ENCODE data around the gene PEMT.

DNA sequence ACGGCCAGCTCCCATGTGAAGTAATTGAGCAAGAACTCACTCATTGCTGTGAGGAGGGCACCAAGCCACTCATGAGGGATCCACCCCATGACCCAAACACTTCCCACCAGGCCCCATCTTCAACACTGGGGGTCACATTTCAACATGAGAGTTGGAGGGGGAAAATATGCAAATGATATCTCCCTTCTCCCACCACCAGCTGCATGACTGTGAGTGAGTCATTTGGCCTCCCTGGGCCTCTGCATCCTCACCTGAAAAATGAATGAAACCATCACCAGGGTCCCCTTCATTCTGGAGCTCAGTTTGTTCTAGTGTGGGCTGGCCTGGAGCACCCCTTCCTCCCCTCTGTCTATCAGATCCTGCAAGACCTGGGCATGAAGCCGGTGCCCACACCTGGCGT, 121.5 kb downstream of the PEMT start:
- TF ChIP-seq POLR2AphosphoS5 (IDR thresholded peaks at IDR 0.05) (no peak), POLR2A (IDR thresholded peaks at IDR 0.05; ENCODE audit: low read depth) (no peak), EP300 (IDR thresholded peaks at IDR 0.05) (no peak)
- TF ChIP-seq, protein P1, sequence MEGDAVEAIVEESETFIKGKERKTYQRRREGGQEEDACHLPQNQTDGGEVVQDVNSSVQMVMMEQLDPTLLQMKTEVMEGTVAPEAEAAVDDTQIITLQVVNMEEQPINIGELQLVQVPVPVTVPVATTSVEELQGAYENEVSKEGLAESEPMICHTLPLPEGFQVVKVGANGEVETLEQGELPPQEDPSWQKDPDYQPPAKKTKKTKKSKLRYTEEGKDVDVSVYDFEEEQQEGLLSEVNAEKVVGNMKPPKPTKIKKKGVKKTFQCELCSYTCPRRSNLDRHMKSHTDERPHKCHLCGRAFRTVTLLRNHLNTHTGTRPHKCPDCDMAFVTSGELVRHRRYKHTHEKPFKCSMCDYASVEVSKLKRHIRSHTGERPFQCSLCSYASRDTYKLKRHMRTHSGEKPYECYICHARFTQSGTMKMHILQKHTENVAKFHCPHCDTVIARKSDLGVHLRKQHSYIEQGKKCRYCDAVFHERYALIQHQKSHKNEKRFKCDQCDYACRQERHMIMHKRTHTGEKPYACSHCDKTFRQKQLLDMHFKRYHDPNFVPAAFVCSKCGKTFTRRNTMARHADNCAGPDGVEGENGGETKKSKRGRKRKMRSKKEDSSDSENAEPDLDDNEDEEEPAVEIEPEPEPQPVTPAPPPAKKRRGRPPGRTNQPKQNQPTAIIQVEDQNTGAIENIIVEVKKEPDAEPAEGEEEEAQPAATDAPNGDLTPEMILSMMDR (IDR thresholded peaks at IDR 0.05), result no peak

All from esophagus muscularis mucosa (tissue), 4 donors.